ENCODE measurements around the gene ARID3B.
"Not testable (repeated sequence)": the region's sequence is repeated elsewhere in the genome, so short reads cannot be mapped to it uniquely, and the experiment has no call there.

The ARID3B gene

GRCh38 chr15:74584779-74585178, 43.8 kb downstream of the ARID3B start:
- Histone ChIP-seq H3K27ac (ENCODE audit: low read depth, low read length) (no peak overlapping the region), H3K27me3 (ENCODE audit: control insufficient read depth in 5 of 5, insufficient read depth in 4 of 5, low read length in 5 of 5) (no peaks in the 10 kb centered on the region), H3K4me3 (ENCODE audit: low read depth in 1 of 5, low read length in 5 of 5) (no peak overlapping the region), H3K36me3 (ENCODE audit: control insufficient read depth in 5 of 5, insufficient read depth in 5 of 5, low read length in 5 of 5) (peaks cover 4 to 20% (median 12%) of the 10 kb centered on the region in 5 donors), H3K9me3 (ENCODE audit: control insufficient read depth in 5 of 5, low read length in 5 of 5) (no peaks in the 10 kb centered on the region), H3K4me1 (ENCODE audit: control insufficient read depth in 5 of 5, insufficient read depth in 5 of 5, low read length in 5 of 5) (peaks cover 2 to 16% (median 14%) of the 10 kb centered on the region in 5 donors), H3K9ac (ENCODE audit: low read length in 5 of 5) (no peak overlapping the region)

- Histone ChIP-seq H3K36me3 (ENCODE audit: control insufficient read depth in 5 of 5, insufficient read depth in 5 of 5, low read length in 5 of 5) (peaks cover 4 to 19% (median 12%) of the 10 kb centered on the region in 5 donors), H3K9me3 (ENCODE audit: control insufficient read depth in 5 of 5, low read length in 5 of 5) (no peaks in the 10 kb centered on the region), H3K27me3 (ENCODE audit: control insufficient read depth in 5 of 5, insufficient read depth in 4 of 5, low read length in 5 of 5) (no peaks in the 10 kb centered on the region), H3K27ac (ENCODE audit: low read depth, low read length) (no peak overlapping the region), H3K4me1 (ENCODE audit: control insufficient read depth in 5 of 5, insufficient read depth in 5 of 5, low read length in 5 of 5) (peaks cover 2 to 19% (median 14%) of the 10 kb centered on the region in 5 donors), H3K4me3 (ENCODE audit: low read depth in 1 of 5, low read length in 5 of 5) (no peak overlapping the region), H3K9ac (ENCODE audit: low read length in 5 of 5) (no peak overlapping the region)
Observed at GRCh38 chr15:74585191-74585590, 44.2 kb downstream of the ARID3B start.

GRCh38 chr15:74585857-74586256, 44.8 kb downstream of the ARID3B start:
- H3K36me3 ChIP-seq (ENCODE audit: control insufficient read depth in 5 of 5, insufficient read depth in 5 of 5, low read length in 5 of 5), result peaks cover 4 to 17% (median 17%) of the 10 kb centered on the region in 5 donors
- H3K27me3 ChIP-seq (ENCODE audit: control insufficient read depth in 5 of 5, insufficient read depth in 4 of 5, low read length in 5 of 5), result no peaks in the 10 kb centered on the region
- H3K4me1 ChIP-seq (ENCODE audit: control insufficient read depth in 5 of 5, insufficient read depth in 5 of 5, low read length in 5 of 5), result peaks cover 4 to 20% (median 14%) of the 10 kb centered on the region in 5 donors
- H3K9ac ChIP-seq (ENCODE audit: low read length in 5 of 5), result no peak overlapping the region
- H3K27ac ChIP-seq (ENCODE audit: low read depth, low read length), result no peak overlapping the region
- no peak overlapping the region for H3K4me3 ChIP-seq (ENCODE audit: low read depth in 1 of 5, low read length in 5 of 5)
- H3K9me3 ChIP-seq (ENCODE audit: control insufficient read depth in 5 of 5, low read length in 5 of 5), result no peaks in the 10 kb centered on the region

GRCh38 chr15:74589826-74590225, 48.8 kb downstream of the ARID3B start:
- Histone ChIP-seq H3K27ac (ENCODE audit: low read depth, low read length) (no peak overlapping the region), H3K36me3 (ENCODE audit: control insufficient read depth in 5 of 5, insufficient read depth in 5 of 5, low read length in 5 of 5) (peaks cover 0 to 51% (median 29%) of the 10 kb centered on the region in 5 donors), H3K27me3 (ENCODE audit: control insufficient read depth in 5 of 5, insufficient read depth in 4 of 5, low read length in 5 of 5) (no peaks in the 10 kb centered on the region), H3K4me1 (ENCODE audit: control insufficient read depth in 5 of 5, insufficient read depth in 5 of 5, low read length in 5 of 5) (peaks cover 4 to 23% (median 14%) of the 10 kb centered on the region in 5 donors), H3K9ac (ENCODE audit: low read length in 5 of 5) (no peak overlapping the region), H3K4me3 (ENCODE audit: low read depth in 1 of 5, low read length in 5 of 5) (no peak overlapping the region), H3K9me3 (ENCODE audit: control insufficient read depth in 5 of 5, low read length in 5 of 5) (no peaks in the 10 kb centered on the region)

- H3K36me3 ChIP-seq (ENCODE audit: control insufficient read depth in 5 of 5, insufficient read depth in 5 of 5, low read length in 5 of 5), result peaks cover 0 to 51% (median 28%) of the 10 kb centered on the region in 5 donors
- H3K9me3 ChIP-seq (ENCODE audit: control insufficient read depth in 5 of 5, low read length in 5 of 5), result no peaks in the 10 kb centered on the region
- H3K4me1 ChIP-seq (ENCODE audit: control insufficient read depth in 5 of 5, insufficient read depth in 5 of 5, low read length in 5 of 5), result peaks cover 4 to 23% (median 14%) of the 10 kb centered on the region in 5 donors
- H3K27me3 ChIP-seq (ENCODE audit: control insufficient read depth in 5 of 5, insufficient read depth in 4 of 5, low read length in 5 of 5), result no peaks in the 10 kb centered on the region
- H3K27ac ChIP-seq (ENCODE audit: low read depth, low read length), result no peak overlapping the region
- no peak overlapping the region for H3K4me3 ChIP-seq (ENCODE audit: low read depth in 1 of 5, low read length in 5 of 5)
- H3K9ac ChIP-seq (ENCODE audit: low read length in 5 of 5), result no peak overlapping the region
Observed at GRCh38 chr15:74592222-74592621, 51.2 kb downstream of the ARID3B start.

GRCh38 chr15:74593122-74593521, 52.1 kb downstream of the ARID3B start:
- Histone ChIP-seq H3K4me3 (ENCODE audit: low read depth in 1 of 5, low read length in 5 of 5) (no peak overlapping the region), H3K27ac (ENCODE audit: low read depth, low read length) (no peak overlapping the region), H3K27me3 (ENCODE audit: control insufficient read depth in 5 of 5, insufficient read depth in 4 of 5, low read length in 5 of 5) (no peaks in the 10 kb centered on the region), H3K9ac (ENCODE audit: low read length in 5 of 5) (no peak overlapping the region), H3K9me3 (ENCODE audit: control insufficient read depth in 5 of 5, low read length in 5 of 5) (no peaks in the 10 kb centered on the region), H3K4me1 (ENCODE audit: control insufficient read depth in 5 of 5, insufficient read depth in 5 of 5, low read length in 5 of 5) (peaks cover 7 to 27% (median 18%) of the 10 kb centered on the region in 5 donors), H3K36me3 (ENCODE audit: control insufficient read depth in 5 of 5, insufficient read depth in 5 of 5, low read length in 5 of 5) (peaks cover 0 to 51% (median 28%) of the 10 kb centered on the region in 5 donors)

GRCh38 chr15:74594455-74594854, 53.4 kb downstream of the ARID3B start:
- H3K9me3 ChIP-seq (ENCODE audit: control insufficient read depth in 5 of 5, low read length in 5 of 5), result no peaks in the 10 kb centered on the region

GRCh38 chr15:74595271-74595670, 54.3 kb downstream of the ARID3B start:
- peaks cover 0 to 51% (median 28%) of the 10 kb centered on the region in 5 donors for H3K36me3 ChIP-seq (ENCODE audit: control insufficient read depth in 5 of 5, insufficient read depth in 5 of 5, low read length in 5 of 5)
- H3K9ac ChIP-seq (ENCODE audit: low read length in 5 of 5), result no peak overlapping the region
- no peaks in the 10 kb centered on the region for H3K27me3 ChIP-seq (ENCODE audit: control insufficient read depth in 5 of 5, insufficient read depth in 4 of 5, low read length in 5 of 5)
- H3K4me1 ChIP-seq (ENCODE audit: control insufficient read depth in 5 of 5, insufficient read depth in 5 of 5, low read length in 5 of 5), result peaks cover 10 to 24% (median 22%) of the 10 kb centered on the region in 5 donors
- H3K9me3 ChIP-seq (ENCODE audit: control insufficient read depth in 5 of 5, low read length in 5 of 5), result no peaks in the 10 kb centered on the region
- no peak overlapping the region for H3K4me3 ChIP-seq (ENCODE audit: low read depth in 1 of 5, low read length in 5 of 5)
- H3K27ac ChIP-seq (ENCODE audit: low read depth, low read length), result no peak overlapping the region

More at GRCh38 chr15:74594455-74594854, 53.4 kb downstream of the ARID3B start:
- no peaks in the 10 kb centered on the region for H3K27me3 ChIP-seq (ENCODE audit: control insufficient read depth in 5 of 5, insufficient read depth in 4 of 5, low read length in 5 of 5)
- no peak overlapping the region for H3K9ac ChIP-seq (ENCODE audit: low read length in 5 of 5)
- H3K4me3 ChIP-seq (ENCODE audit: low read depth in 1 of 5, low read length in 5 of 5), result no peak overlapping the region
- H3K27ac ChIP-seq (ENCODE audit: low read depth, low read length), result no peak overlapping the region
- peaks cover 9 to 28% (median 17%) of the 10 kb centered on the region in 5 donors for H3K4me1 ChIP-seq (ENCODE audit: control insufficient read depth in 5 of 5, insufficient read depth in 5 of 5, low read length in 5 of 5)
- H3K36me3 ChIP-seq (ENCODE audit: control insufficient read depth in 5 of 5, insufficient read depth in 5 of 5, low read length in 5 of 5), result peaks cover 0 to 51% (median 28%) of the 10 kb centered on the region in 5 donors

GRCh38 chr15:74596736-74597135, 55.7 kb downstream of the ARID3B start:
- not testable (repeated sequence) for H3K9me3 ChIP-seq (ENCODE audit: control insufficient read depth in 5 of 5, low read length in 5 of 5); H3K27ac ChIP-seq (ENCODE audit: low read depth, low read length); H3K27me3 ChIP-seq (ENCODE audit: control insufficient read depth in 5 of 5, insufficient read depth in 4 of 5, low read length in 5 of 5); H3K9ac ChIP-seq (ENCODE audit: low read length in 5 of 5); H3K4me3 ChIP-seq (ENCODE audit: low read depth in 1 of 5, low read length in 5 of 5)
- peaks cover 0 to 38% (median 19%) of the 10 kb centered on the region in 5 donors for H3K36me3 ChIP-seq (ENCODE audit: control insufficient read depth in 5 of 5, insufficient read depth in 5 of 5, low read length in 5 of 5)
- peaks cover 8 to 24% (median 22%) of the 10 kb centered on the region in 5 donors for H3K4me1 ChIP-seq (ENCODE audit: control insufficient read depth in 5 of 5, insufficient read depth in 5 of 5, low read length in 5 of 5)

GRCh38 chr15:74597146-74597705, 56.2 kb downstream of the ARID3B start:
- Histone ChIP-seq H3K36me3 (ENCODE audit: control insufficient read depth in 5 of 5, insufficient read depth in 5 of 5, low read length in 5 of 5) (peaks cover 0 to 33% (median 14%) of the 10 kb centered on the region in 5 donors), H3K4me1 (ENCODE audit: control insufficient read depth in 5 of 5, insufficient read depth in 5 of 5, low read length in 5 of 5) (peaks cover 8 to 24% (median 22%) of the 10 kb centered on the region in 5 donors)
- not testable (repeated sequence) for H3K4me3 ChIP-seq (ENCODE audit: low read depth in 1 of 5, low read length in 5 of 5); H3K27ac ChIP-seq (ENCODE audit: low read depth, low read length); H3K27me3 ChIP-seq (ENCODE audit: control insufficient read depth in 5 of 5, insufficient read depth in 4 of 5, low read length in 5 of 5); H3K9ac ChIP-seq (ENCODE audit: low read length in 5 of 5); H3K9me3 ChIP-seq (ENCODE audit: control insufficient read depth in 5 of 5, low read length in 5 of 5)
